Neural crest cell (in vitro differentiated cells): ENCODE data around the gene RALGAPA2. TPM values are rescaled to one million over a fixed set of nuclear protein-coding genes. Genes with fewer than 3 reads are reported as not detected.

Source experiments
- DNase-seq: peaks from one replicate; pipeline ENCODE4 v3.0.0; 2021; ENCODE audit warnings: low read depth, mixed read lengths, low spot score
- H3K27ac Mint-ChIP-seq: one replicate; pipeline ENCODE4 v1.8.0; 2021; ENCODE audit warnings: mild to moderate bottlenecking, mixed read lengths; ENCODE audit not compliant: unreplicated experiment
- H3K27me3 Mint-ChIP-seq: 2 replicates; pipeline ENCODE4 v1.8.0; 2021; ENCODE audit warnings: low read depth, mild to moderate bottlenecking, mixed read lengths
- H3K36me3 Mint-ChIP-seq: 2 replicates; pipeline ENCODE4 v1.8.0; 2021; ENCODE audit warnings: low read depth, mild to moderate bottlenecking, mixed read lengths
- H3K4me1 Mint-ChIP-seq: 2 replicates; pipeline ENCODE4 v1.8.0; 2021; ENCODE audit warnings: mixed read lengths
- H3K4me3 Mint-ChIP-seq: one replicate; pipeline ENCODE4 v1.8.0; 2021; ENCODE audit warnings: mild to moderate bottlenecking, mixed read lengths
- H3K9me3 Mint-ChIP-seq: 2 replicates; pipeline ENCODE4 v1.8.0; 2021; ENCODE audit warnings: mixed read lengths
- total RNA-seq: library from RNA; stranded (reverse); gene quantifications from 2 replicates; pipeline ENCODE4 v1.2.1, GENCODE V29; 2021
- TF ChIP-seq, protein P1 (sequence below): fragments of 200-600 bp; sonication (generic); conservative IDR thresholded peaks from 2 replicates; pipeline ENCODE4 v1.5.0; 2021; ENCODE audit warnings: antibody characterized with exemption, mild to moderate bottlenecking

RALGAPA2 gene
- total RNA-seq, 1 donor from 2014 or later, result 29.3 TPM

DNA sequence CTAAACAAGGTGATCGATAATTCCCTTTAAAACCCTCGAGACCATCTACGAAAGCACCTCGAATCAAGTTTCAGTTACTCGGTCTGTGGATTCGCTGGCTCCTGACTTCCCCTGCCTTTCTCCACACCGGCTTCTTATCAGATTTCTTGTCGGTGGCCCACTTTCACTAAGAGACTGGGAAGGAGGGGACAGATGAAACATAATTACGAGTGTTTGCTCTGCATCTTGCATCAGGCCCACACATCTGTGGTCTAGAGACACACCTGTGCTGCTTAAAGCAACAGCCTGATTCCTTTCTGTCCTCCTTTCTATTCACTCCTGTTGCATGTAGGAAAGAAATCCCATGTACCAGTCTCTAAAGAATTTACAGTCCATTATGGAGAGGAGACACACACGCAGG, 306.8 kb downstream of the RALGAPA2 start:
- TF ChIP-seq, protein P1, sequence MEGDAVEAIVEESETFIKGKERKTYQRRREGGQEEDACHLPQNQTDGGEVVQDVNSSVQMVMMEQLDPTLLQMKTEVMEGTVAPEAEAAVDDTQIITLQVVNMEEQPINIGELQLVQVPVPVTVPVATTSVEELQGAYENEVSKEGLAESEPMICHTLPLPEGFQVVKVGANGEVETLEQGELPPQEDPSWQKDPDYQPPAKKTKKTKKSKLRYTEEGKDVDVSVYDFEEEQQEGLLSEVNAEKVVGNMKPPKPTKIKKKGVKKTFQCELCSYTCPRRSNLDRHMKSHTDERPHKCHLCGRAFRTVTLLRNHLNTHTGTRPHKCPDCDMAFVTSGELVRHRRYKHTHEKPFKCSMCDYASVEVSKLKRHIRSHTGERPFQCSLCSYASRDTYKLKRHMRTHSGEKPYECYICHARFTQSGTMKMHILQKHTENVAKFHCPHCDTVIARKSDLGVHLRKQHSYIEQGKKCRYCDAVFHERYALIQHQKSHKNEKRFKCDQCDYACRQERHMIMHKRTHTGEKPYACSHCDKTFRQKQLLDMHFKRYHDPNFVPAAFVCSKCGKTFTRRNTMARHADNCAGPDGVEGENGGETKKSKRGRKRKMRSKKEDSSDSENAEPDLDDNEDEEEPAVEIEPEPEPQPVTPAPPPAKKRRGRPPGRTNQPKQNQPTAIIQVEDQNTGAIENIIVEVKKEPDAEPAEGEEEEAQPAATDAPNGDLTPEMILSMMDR, result no peak
- DNase-seq, result no peak
- no peaks in the 10 kb centered on the region for H3K9me3 Mint-ChIP-seq
- no peaks in the 10 kb centered on the region for H3K36me3 Mint-ChIP-seq
- H3K27ac Mint-ChIP-seq, result no peak overlapping the region
- peaks cover 60% of the 10 kb centered on the region for H3K27me3 Mint-ChIP-seq
- H3K4me3 Mint-ChIP-seq, result no peak overlapping the region
- peaks cover 10% of the 10 kb centered on the region for H3K4me1 Mint-ChIP-seq

DNA sequence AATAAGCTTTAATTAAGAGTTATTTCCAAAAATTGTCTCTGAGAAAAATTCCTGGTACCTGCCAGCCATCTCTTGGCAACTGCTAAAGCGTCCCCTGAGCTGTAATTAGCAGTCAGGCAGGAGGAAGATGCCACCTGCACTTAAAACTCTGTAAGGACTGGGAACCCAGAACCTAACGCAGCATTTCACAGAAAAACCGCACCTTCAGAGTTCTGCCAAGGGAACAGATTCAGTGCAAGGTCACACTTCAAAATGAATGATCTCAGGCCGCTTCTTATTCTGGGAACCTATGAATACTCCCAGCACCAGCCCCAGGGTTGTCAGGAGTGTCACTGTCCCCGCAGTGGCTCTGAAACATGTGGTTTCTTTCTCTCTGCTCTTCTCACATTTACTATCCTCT, 307.8 kb downstream of the RALGAPA2 start:
- Mint-ChIP-seq H3K9me3 (no peaks in the 10 kb centered on the region), H3K27me3 (peaks cover 65% of the 10 kb centered on the region), H3K36me3 (peaks cover 1% of the 10 kb centered on the region), H3K27ac (no peak overlapping the region), H3K4me3 (no peak overlapping the region), H3K4me1 (peaks cover 1% of the 10 kb centered on the region)
- TF ChIP-seq, protein P1, result no peak
- no peak for DNase-seq

DNA sequence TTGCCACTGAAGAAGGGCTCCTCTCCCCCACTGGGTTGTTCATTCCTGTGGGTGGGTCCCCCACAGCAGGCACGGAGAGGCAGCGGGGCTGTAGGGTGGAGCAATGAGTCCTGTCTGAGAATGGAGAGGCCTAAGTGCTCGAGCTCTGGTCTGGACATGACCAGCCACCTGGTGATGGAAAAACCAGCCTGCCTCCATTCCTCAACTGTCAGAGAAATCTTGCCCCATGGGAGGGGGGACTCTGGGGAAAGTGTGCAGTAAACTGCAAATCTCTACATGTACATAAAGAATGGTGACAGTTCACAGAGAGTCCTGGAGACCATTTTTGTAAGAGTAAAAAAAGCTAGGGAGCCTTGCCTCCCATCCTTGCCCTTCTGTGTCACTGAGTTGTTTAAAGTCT, 310.5 kb downstream of the RALGAPA2 start:
- TF ChIP-seq, protein P1, result no peak
- Mint-ChIP-seq H3K27me3 (peaks cover 81% of the 10 kb centered on the region), H3K4me3 (no peak overlapping the region), H3K36me3 (peaks cover 5% of the 10 kb centered on the region), H3K27ac (no peak overlapping the region), H3K9me3 (no peaks in the 10 kb centered on the region), H3K4me1 (peaks cover 8% of the 10 kb centered on the region)
- DNase-seq, result no peak

DNA sequence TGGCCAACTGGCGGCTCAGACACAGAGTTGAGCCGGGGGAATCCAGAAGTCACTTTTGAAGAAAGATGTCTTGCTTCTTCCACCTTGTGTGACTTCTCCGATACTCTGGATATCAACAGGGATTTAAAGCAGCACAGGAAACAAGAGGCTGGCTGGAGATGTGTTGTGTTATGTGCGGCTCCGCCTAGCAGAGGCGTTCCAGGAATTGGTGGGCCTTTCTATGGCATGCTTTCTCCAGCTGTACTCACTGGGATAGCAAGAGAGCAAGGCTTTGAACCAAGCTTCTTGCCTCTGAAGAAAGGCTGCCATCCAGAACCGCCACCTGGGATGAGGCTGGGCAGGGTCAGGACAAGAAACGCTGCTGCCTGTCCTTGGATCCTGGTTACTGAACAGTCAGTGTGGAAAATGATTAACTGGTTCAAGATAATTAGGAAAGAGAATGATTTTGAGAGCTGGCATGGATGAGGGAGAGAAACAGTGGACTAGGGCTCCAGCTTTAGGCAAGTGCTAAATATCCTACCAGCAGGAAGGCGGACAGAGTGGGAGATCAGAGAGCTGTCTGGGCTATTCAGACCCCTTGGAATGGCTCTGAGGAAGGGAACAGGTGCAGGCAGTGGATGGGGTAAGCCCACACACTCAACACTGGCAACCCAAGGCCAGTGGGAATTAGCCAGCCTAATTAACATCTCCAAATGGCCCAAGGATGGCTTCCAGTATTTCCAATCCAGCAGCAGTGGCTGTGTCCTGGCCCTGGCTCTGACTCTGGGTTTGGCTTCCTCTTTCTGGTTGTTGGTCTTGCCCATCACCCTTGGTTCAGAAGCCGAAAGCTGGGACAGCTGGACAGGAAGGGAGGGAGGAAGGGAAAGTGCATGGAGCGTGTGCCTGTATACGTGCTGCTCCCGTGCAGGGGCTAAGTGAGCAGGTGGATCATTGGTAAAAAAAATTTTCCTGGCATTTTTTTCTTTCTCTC, 312.6 kb downstream of the RALGAPA2 start:
- no peak for DNase-seq
- H3K4me3 Mint-ChIP-seq, result no peak overlapping the region
- H3K27me3 Mint-ChIP-seq, result peaks cover 85% of the 10 kb centered on the region
- H3K9me3 Mint-ChIP-seq, result no peaks in the 10 kb centered on the region
- peaks cover 23% of the 10 kb centered on the region for H3K4me1 Mint-ChIP-seq
- peaks cover 5% of the 10 kb centered on the region for H3K36me3 Mint-ChIP-seq
- TF ChIP-seq, protein P1, result no peak
- H3K27ac Mint-ChIP-seq, result no peak overlapping the region

DNA sequence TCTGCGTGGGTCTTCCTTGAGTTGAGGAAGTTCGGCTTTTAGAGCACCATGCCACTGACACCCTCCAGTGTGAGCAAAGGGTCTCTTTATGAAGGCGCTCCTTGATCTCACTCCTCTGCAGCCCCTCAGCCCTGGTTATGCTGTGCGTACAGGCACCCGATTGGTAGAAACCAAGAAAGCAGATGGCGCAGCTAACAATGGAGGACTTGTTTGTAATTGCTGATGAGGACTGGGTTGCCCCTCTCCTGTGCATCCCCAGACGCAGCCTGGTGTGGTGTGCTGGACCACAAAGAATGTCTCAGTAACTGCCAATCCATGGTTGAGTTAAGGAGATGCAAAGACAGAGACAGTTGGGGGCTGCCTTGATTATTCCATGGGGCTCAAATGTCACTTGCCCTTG, 314.3 kb downstream of the RALGAPA2 start:
- peaks cover 34% of the 10 kb centered on the region for H3K4me1 Mint-ChIP-seq
- peaks cover 5% of the 10 kb centered on the region for H3K36me3 Mint-ChIP-seq
- peak overlapping the region; percentile 47 for H3K4me3 Mint-ChIP-seq
- DNase-seq, result no peak
- TF ChIP-seq, protein P1, result no peak
- no peaks in the 10 kb centered on the region for H3K9me3 Mint-ChIP-seq
- peak overlapping the region; percentile 81 for H3K27ac Mint-ChIP-seq
- peaks cover 87% of the 10 kb centered on the region for H3K27me3 Mint-ChIP-seq
